Measurements from ENCODE around the gene BICDL2.
A peak's percentile ranks its signal among the peaks of the same experiment; 100 is the strongest.

The BICDL2 gene

DNA sequence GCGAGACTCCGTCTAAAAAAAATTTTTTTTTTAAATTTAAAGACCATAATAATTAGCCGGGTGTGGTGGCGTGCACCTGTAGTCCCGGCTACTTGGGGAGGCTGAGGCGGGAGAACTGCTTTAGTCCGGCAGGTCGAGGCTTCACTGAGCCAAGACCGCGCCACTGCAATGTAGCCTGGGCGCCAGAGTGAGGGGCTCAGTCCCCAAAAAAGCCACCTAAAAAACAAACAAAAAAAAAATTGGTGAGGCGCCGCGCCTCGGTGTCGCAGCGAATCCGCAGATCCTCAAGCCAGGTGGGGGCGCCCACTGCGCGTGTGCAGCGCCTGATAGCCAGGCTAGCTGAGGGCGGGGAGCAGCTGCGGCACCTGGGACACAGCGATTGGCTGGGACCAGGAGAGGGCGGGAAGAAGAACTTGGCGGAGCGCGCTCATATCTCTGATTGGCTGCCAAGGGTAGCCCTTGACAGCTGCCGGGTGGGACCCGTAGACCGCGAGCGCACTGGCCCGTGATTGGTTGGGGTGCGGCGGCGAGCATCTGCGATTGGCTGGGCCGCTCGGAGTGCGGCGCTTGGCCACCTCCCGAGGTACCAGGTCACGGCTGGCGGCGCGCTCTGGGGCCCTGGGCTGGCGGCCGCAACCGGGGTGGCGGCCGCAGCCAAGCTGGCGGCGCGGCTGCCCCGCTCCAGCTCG is 33.0 kb downstream of the BICDL2 start:
- Histone ChIP-seq H3K27ac (ENCODE audit: extremely low read depth, low read depth, low read length) (no peak overlapping the region), H3K4me3 (ENCODE audit: low read depth, low read length) (peak overlapping the region; percentile 19), H3K36me3 (ENCODE audit: control insufficient read depth in 2 of 2, insufficient read depth in 1 of 2, low read length in 2 of 2) (no peaks in the 10 kb centered on the region), H3K4me1 (ENCODE audit: control insufficient read depth, insufficient read depth, low read length) (no peaks in the 10 kb centered on the region), H3K9me3 (ENCODE audit: control insufficient read depth, insufficient read depth, low read depth, low read length) (no peaks in the 10 kb centered on the region)
- POLR2A ChIA-PET, result interaction anchor here (0.5 to 12.4 kb wide), 9 partner anchors 20 to 1071 kb away, joined by 3 to 247 read pairs (median 3); partner anchors contain the start of genes CLDN6, HCFC1R1, PAQR4 and THOC6
- CTCF ChIA-PET, result interaction anchor here (0.7 to 9.6 kb wide), 12 partner anchors 10 to 947 kb away, joined by 3 to 149 read pairs (median 5); partner anchors contain the start of gene TNFRSF12A
- TF ChIP-seq ZNF221 (tag by site-specific recombination; IDR thresholded peaks at IDR 0.05; ENCODE audit: borderline replicate concordance), result no peak
- TF ChIP-seq GLIS1 (tag by site-specific recombination; IDR thresholded peaks at IDR 0.05), result no peak
- TF ChIP-seq ZSCAN23 (tag by site-specific recombination; IDR thresholded peaks at IDR 0.05), result no peak
- TF ChIP-seq ZNF302 (tag by site-specific recombination; IDR thresholded peaks at IDR 0.05; ENCODE audit: low read depth), result no peak
- peak; percentile 100 for TF ChIP-seq ZXDB (tag by site-specific recombination; IDR thresholded peaks at IDR 0.05)
- TF ChIP-seq ZSCAN16 (tag by site-specific recombination; IDR thresholded peaks at IDR 0.05), result no peak
- no peak for TF ChIP-seq ZNF292 (tag by site-specific recombination; IDR thresholded peaks at IDR 0.05; ENCODE audit: borderline replicate concordance, low read depth)
- TF ChIP-seq KLF8 (tag by site-specific recombination; IDR thresholded peaks at IDR 0.05), result no peak
- TF ChIP-seq, protein P1, sequence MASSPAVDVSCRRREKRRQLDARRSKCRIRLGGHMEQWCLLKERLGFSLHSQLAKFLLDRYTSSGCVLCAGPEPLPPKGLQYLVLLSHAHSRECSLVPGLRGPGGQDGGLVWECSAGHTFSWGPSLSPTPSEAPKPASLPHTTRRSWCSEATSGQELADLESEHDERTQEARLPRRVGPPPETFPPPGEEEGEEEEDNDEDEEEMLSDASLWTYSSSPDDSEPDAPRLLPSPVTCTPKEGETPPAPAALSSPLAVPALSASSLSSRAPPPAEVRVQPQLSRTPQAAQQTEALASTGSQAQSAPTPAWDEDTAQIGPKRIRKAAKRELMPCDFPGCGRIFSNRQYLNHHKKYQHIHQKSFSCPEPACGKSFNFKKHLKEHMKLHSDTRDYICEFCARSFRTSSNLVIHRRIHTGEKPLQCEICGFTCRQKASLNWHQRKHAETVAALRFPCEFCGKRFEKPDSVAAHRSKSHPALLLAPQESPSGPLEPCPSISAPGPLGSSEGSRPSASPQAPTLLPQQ (tag by site-specific recombination; IDR thresholded peaks at IDR 0.05), result peak; percentile 95
- no peak for TF ChIP-seq ZNF157 (tag by site-specific recombination; IDR thresholded peaks at IDR 0.05)
- TF ChIP-seq, protein P2, sequence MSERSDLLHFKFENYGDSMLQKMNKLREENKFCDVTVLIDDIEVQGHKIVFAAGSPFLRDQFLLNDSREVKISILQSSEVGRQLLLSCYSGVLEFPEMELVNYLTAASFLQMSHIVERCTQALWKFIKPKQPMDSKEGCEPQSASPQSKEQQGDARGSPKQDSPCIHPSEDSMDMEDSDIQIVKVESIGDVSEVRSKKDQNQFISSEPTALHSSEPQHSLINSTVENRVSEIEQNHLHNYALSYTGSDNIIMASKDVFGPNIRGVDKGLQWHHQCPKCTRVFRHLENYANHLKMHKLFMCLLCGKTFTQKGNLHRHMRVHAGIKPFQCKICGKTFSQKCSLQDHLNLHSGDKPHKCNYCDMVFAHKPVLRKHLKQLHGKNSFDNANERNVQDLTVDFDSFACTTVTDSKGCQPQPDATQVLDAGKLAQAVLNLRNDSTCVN (tag by site-specific recombination; optimal IDR thresholded peaks at IDR 0.05), result peak; percentile 72
- peak; percentile 96 for TF ChIP-seq ZNF394 (tag by site-specific recombination; IDR thresholded peaks at IDR 0.05; ENCODE audit: borderline replicate concordance)
- TF ChIP-seq ZNF211 (tag by site-specific recombination; IDR thresholded peaks at IDR 0.05; ENCODE audit: low read depth), result no peak
- no peak for TF ChIP-seq KLF7 (tag by site-specific recombination; IDR thresholded peaks at IDR 0.05; ENCODE audit: borderline replicate concordance)
- TF ChIP-seq ZNF664 (tag by site-specific recombination; IDR thresholded peaks at IDR 0.05), result no peak
- no peak for TF ChIP-seq OSR2 (tag by site-specific recombination; IDR thresholded peaks at IDR 0.05)
- no peak for TF ChIP-seq ZNF530 (tag by site-specific recombination; IDR thresholded peaks at IDR 0.05; ENCODE audit: low read depth)
- no peak for TF ChIP-seq ZNF707 (tag by site-specific recombination; IDR thresholded peaks at IDR 0.05)
- peak; percentile 61 for TF ChIP-seq ZBTB8A (tag by site-specific recombination; IDR thresholded peaks at IDR 0.05)
- no peak for TF ChIP-seq ZNF112 (tag by site-specific recombination; IDR thresholded peaks at IDR 0.05)
- TF ChIP-seq ZBTB21 (tag by site-specific recombination; IDR thresholded peaks at IDR 0.05), result no peak
- no peak for TF ChIP-seq ZNF114 (tag by site-specific recombination; IDR thresholded peaks at IDR 0.05)
- TF ChIP-seq ZNF76 (tag by site-specific recombination; IDR thresholded peaks at IDR 0.05; ENCODE audit: borderline replicate concordance, low read depth), result no peak
- TF ChIP-seq ZNF558 (tag by site-specific recombination; IDR thresholded peaks at IDR 0.05), result peak; percentile 91
- peak; percentile 27; the same call in 1 of the 2 replicates for TF ChIP-seq ZEB2 (tag by site-specific recombination; IDR thresholded peaks at IDR 0.05)
- TF ChIP-seq ZNF16 (tag by site-specific recombination; IDR thresholded peaks at IDR 0.05; ENCODE audit: low read depth), result no peak
- TF ChIP-seq, protein P3, sequence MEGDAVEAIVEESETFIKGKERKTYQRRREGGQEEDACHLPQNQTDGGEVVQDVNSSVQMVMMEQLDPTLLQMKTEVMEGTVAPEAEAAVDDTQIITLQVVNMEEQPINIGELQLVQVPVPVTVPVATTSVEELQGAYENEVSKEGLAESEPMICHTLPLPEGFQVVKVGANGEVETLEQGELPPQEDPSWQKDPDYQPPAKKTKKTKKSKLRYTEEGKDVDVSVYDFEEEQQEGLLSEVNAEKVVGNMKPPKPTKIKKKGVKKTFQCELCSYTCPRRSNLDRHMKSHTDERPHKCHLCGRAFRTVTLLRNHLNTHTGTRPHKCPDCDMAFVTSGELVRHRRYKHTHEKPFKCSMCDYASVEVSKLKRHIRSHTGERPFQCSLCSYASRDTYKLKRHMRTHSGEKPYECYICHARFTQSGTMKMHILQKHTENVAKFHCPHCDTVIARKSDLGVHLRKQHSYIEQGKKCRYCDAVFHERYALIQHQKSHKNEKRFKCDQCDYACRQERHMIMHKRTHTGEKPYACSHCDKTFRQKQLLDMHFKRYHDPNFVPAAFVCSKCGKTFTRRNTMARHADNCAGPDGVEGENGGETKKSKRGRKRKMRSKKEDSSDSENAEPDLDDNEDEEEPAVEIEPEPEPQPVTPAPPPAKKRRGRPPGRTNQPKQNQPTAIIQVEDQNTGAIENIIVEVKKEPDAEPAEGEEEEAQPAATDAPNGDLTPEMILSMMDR (tag by site-specific recombination; IDR thresholded peaks at IDR 0.05), result peak; percentile 96
- TF ChIP-seq SP2 (tag by site-specific recombination; IDR thresholded peaks at IDR 0.05), result peak; percentile 100
- TF ChIP-seq ZNF23 (tag by site-specific recombination; IDR thresholded peaks at IDR 0.05; ENCODE audit: borderline replicate concordance), result no peak
- TF ChIP-seq, protein P4, sequence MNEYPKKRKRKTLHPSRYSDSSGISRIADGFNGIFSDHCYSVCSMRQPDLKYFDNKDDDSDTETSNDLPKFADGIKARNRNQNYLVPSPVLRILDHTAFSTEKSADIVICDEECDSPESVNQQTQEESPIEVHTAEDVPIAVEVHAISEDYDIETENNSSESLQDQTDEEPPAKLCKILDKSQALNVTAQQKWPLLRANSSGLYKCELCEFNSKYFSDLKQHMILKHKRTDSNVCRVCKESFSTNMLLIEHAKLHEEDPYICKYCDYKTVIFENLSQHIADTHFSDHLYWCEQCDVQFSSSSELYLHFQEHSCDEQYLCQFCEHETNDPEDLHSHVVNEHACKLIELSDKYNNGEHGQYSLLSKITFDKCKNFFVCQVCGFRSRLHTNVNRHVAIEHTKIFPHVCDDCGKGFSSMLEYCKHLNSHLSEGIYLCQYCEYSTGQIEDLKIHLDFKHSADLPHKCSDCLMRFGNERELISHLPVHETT (tag by site-specific recombination; IDR thresholded peaks at IDR 0.05), result no peak
- TF ChIP-seq ZNF654 (tag by site-specific recombination; IDR thresholded peaks at IDR 0.05; ENCODE audit: low read depth), result peak; percentile 71
- TF ChIP-seq ZBTB7A (tag by site-specific recombination; IDR thresholded peaks at IDR 0.05; ENCODE audit: low read depth), result no peak

Measured in HEK293 (cell line).